ENCODE measurements around the gene TMC6.

Gene TMC6

DNA sequence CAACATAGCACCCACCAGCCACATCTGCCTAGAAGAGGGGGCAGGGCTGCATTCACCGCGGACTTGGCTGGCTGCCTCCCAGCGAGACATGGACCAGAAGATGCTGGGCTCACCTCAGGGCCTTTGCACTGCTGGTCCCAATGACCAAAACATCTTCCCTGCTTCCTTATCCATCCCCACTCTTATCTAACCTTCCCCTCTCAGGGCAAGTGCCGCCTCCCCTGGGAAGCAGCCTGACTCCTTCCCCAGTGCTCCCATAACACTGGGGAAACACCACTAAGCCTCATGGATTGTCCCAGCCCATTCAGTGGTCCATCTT is 5.7 kb downstream of the TMC6 start:
- TF ChIP-seq ZFX (IDR thresholded peaks at IDR 0.05): no peak
- TF ChIP-seq, protein P1, sequence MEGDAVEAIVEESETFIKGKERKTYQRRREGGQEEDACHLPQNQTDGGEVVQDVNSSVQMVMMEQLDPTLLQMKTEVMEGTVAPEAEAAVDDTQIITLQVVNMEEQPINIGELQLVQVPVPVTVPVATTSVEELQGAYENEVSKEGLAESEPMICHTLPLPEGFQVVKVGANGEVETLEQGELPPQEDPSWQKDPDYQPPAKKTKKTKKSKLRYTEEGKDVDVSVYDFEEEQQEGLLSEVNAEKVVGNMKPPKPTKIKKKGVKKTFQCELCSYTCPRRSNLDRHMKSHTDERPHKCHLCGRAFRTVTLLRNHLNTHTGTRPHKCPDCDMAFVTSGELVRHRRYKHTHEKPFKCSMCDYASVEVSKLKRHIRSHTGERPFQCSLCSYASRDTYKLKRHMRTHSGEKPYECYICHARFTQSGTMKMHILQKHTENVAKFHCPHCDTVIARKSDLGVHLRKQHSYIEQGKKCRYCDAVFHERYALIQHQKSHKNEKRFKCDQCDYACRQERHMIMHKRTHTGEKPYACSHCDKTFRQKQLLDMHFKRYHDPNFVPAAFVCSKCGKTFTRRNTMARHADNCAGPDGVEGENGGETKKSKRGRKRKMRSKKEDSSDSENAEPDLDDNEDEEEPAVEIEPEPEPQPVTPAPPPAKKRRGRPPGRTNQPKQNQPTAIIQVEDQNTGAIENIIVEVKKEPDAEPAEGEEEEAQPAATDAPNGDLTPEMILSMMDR (conservative IDR thresholded peaks at IDR 0.05): no peak
- H3K27ac ChIP-seq: no peak overlapping the region

- TF ChIP-seq ZFX (IDR thresholded peaks at IDR 0.05): no peak
- TF ChIP-seq, protein P1 (conservative IDR thresholded peaks at IDR 0.05): no peak
- H3K27ac ChIP-seq: no peak overlapping the region
Measured at GRCh38 chr17:78122216-78122930, 6.2 kb downstream of the TMC6 start.

- no peak for TF ChIP-seq ZFX (IDR thresholded peaks at IDR 0.05)
- TF ChIP-seq, protein P1 (conservative IDR thresholded peaks at IDR 0.05): no peak
- H3K27ac ChIP-seq: no peak overlapping the region
Measured at GRCh38 chr17:78121801-78122215, 6.7 kb downstream of the TMC6 start.

DNA sequence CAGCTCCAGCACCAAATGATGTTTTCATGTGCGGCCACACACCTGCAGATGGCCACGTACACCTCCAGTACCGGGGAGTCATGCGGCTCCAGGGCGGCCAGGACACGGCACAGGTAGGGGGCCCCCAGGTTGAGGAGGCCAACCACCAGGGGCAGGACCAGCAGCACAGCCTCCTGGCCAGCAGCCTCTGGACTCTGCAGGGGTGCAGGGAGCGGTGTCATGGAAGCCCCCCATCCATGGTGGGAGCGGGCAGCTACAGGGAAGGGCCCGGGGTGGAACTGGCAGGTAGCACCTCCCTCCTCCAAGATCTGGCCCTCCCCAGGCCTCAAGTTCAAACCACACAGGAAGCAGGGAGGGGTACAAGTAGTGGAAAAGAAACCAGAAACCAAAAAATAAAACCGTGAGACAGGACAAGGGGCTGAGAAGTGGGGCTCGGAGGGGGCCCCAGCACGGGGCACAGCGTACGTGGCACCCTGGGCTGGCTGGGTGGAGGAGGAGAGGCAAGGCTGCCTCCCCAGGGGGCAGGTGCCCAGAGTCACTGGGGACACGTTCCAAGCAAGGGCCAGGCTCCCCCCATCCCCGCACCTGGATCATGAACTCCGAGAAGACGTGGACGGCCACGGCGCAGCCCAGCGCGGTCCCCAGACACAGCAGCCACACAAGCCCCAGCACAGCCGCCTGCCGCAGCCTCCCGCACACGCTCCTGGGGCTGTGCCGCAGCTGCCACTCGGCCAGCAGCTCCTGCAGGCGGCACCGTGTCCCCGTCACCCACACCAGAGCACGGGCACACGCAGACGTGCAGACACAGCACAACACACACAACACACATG is 7.4 kb downstream of the TMC6 start:
- no peak for TF ChIP-seq ZFX (IDR thresholded peaks at IDR 0.05)
- TF ChIP-seq, protein P1 (conservative IDR thresholded peaks at IDR 0.05): no peak

GRCh38 chr17:78120537-78120936 is 8.0 kb downstream of the TMC6 start:
- TF ChIP-seq ZFX (IDR thresholded peaks at IDR 0.05): no peak
- TF ChIP-seq, protein P1 (conservative IDR thresholded peaks at IDR 0.05): no peak
- H3K27ac ChIP-seq: no peak overlapping the region

More for the DNA sequence above, 7.4 kb downstream of the TMC6 start:
- H3K27ac ChIP-seq: no peak overlapping the region

GRCh38 chr17:78118801-78119241 is 9.7 kb downstream of the TMC6 start:
- H3K27ac ChIP-seq: no peak overlapping the region
- TF ChIP-seq, protein P1 (conservative IDR thresholded peaks at IDR 0.05): no peak
